Esophagus muscularis mucosa (tissue), 4 donors: ENCODE results near the gene CPNE1. TPM values are rescaled to one million over a fixed set of nuclear protein-coding genes. Genes with fewer than 3 reads are reported as not detected.

Experiments used
- DNase-seq: peaks from one replicate; pipeline ENCODE4 v3.0.0-alpha.2; 2017; ENCODE audit errors: extremely low spot score
- H3K27ac ChIP-seq, 4 donors: fragments of 200-600 bp; sonication (generic); replicated peaks in 1 of 4; 1 replicate in 3 of 4; 2 replicates in 1 of 4; pipeline ENCODE4 v1.5.1; 2016 to 2019; ENCODE audit warnings: mild to moderate bottlenecking in 1 of 4
- H3K27me3 ChIP-seq, 4 donors: fragments of 200-600 bp; sonication (generic); one replicate each; pipeline versions ENCODE4 v1.5.1 to v1.6.0; 2016 to 2019
- H3K36me3 ChIP-seq, 4 donors: fragments of 200-600 bp; sonication (generic); one replicate each; pipeline ENCODE4 v1.5.1; 2016 to 2019
- H3K4me1 ChIP-seq, 4 donors: fragments of 200-600 bp; sonication (generic); one replicate each; pipeline ENCODE4 v1.5.1; 2016 to 2019
- H3K4me3 ChIP-seq, 4 donors: fragments of 200-600 bp; sonication (generic); 1 replicate in 2 of 4; 2 replicates in 2 of 4; pipeline ENCODE4 v1.5.1; 2016 to 2019; ENCODE audit warnings: mild to moderate bottlenecking in 4 of 4, moderate library complexity in 1 of 4
- H3K9me3 ChIP-seq, 4 donors: fragments of 200-600 bp; sonication (generic); 1 replicate in 3 of 4; 2 replicates in 1 of 4; pipeline ENCODE4 v1.5.1; 2016 to 2019
- CTCF ChIP-seq, 3 experiments: fragments of 200-600 bp in 2 of 3; fragments of 450-650 bp in 1 of 3; sonication (generic) in 2 of 3; IDR thresholded peaks; one replicate each; pipeline ENCODE4 v1.5.1; 2017 to 2019; ENCODE audit warnings: antibody characterized with exemption in 3 of 3, mild to moderate bottlenecking in 2 of 3, moderate library complexity in 1 of 3
- EP300 ChIP-seq: sonication (generic); formaldehyde crosslinking; IDR thresholded peaks from one replicate; pipeline ENCODE4 v1.6.1; 2017; ENCODE audit warnings: antibody characterized with exemption
- POLR2A ChIP-seq: fragments of 450-650 bp; IDR thresholded peaks from one replicate; pipeline ENCODE4 v1.6.1; 2017; ENCODE audit warnings: antibody characterized with exemption, moderate library complexity, mild to moderate bottlenecking, low read depth
- POLR2AphosphoS5 ChIP-seq, 2 donors: sonication (generic); formaldehyde crosslinking; IDR thresholded peaks; one replicate each; pipeline ENCODE4 v1.6.1; 2017; ENCODE audit warnings: antibody characterized with exemption in 2 of 2
- WGBS: methylation state at CpG from one replicate; pipeline ENCODE4 v1.1.5; 2018; 5-methylcytosine and 5-hydroxymethylcytosine counted together
- intact Hi-C: fragments of 100-400 bp; cut with DNase I; formaldehyde crosslinking; loops from one replicate; pipeline ENCODE4 v1.15.1; 2023
- total RNA-seq, 4 donors: library from RNA; depleted of rRNA; stranded (reverse); fragments of >200 nt; gene quantifications; one replicate each; pipeline versions ENCODE4 v1.1.0 to v1.2.1, GENCODE V29; 2016

The CPNE1 gene
- total RNA-seq, 4 donors from 2014 or later, result 23.0 to 148 (median 99.9) TPM

GRCh38 chr20:35640724-35641123 is 24.0 kb downstream of the CPNE1 start:
- Histone ChIP-seq H3K27me3 (no peaks in the 10 kb centered on the region), H3K4me1 (peaks cover 7 to 27% (median 16%) of the 10 kb centered on the region in 4 donors), H3K9me3 (no peaks in the 10 kb centered on the region), H3K4me3 (no peak overlapping the region), H3K36me3 (no peaks in the 10 kb centered on the region), H3K27ac (no peak overlapping the region)
- TF ChIP-seq CTCF (IDR thresholded peaks at IDR 0.05) (no peak), POLR2AphosphoS5 (IDR thresholded peaks at IDR 0.05) (no peak), POLR2A (no peak), EP300 (no peak)
- WGBS, result 80% methylated on average over 3 of the region's 3 CpGs
- no peak for DNase-seq
- intact Hi-C loops, result no loop called here

- TF ChIP-seq POLR2AphosphoS5 (IDR thresholded peaks at IDR 0.05) (no peak), CTCF (IDR thresholded peaks at IDR 0.05) (no peak), EP300 (no peak), POLR2A (no peak)
- no peak for DNase-seq
- Histone ChIP-seq H3K27me3 (no peaks in the 10 kb centered on the region), H3K27ac (no peak overlapping the region), H3K9me3 (no peaks in the 10 kb centered on the region), H3K4me3 (no peak overlapping the region), H3K36me3 (no peaks in the 10 kb centered on the region), H3K4me1 (peaks cover 12 to 22% (median 17%) of the 10 kb centered on the region in 4 donors)
- 49% methylated on average over 2 of the region's 2 CpGs for WGBS
- intact Hi-C loops, result no loop called here
Observed at GRCh38 chr20:35638751-35639150, 25.9 kb downstream of the CPNE1 start.

GRCh38 chr20:35637276-35637675 is 27.4 kb downstream of the CPNE1 start:
- 90% methylated on average over 6 of the region's 6 CpGs for WGBS
- TF ChIP-seq POLR2AphosphoS5 (IDR thresholded peaks at IDR 0.05), result no peak
- TF ChIP-seq CTCF (IDR thresholded peaks at IDR 0.05), result no peak
- TF ChIP-seq EP300, result no peak
- no peak for TF ChIP-seq POLR2A

GRCh38 chr20:35636095-35636494 is 28.6 kb downstream of the CPNE1 start:
- DNase-seq, result no peak
- Histone ChIP-seq H3K27me3 (no peaks in the 10 kb centered on the region), H3K9me3 (no peaks in the 10 kb centered on the region), H3K27ac (no peak overlapping the region), H3K4me3 (no peak overlapping the region), H3K4me1 (peaks cover 12 to 17% (median 17%) of the 10 kb centered on the region in 4 donors), H3K36me3 (peaks cover 6 to 16% (median 14%) of the 10 kb centered on the region in 4 donors)
- intact Hi-C loops, result no loop called here
- no peak for TF ChIP-seq CTCF (IDR thresholded peaks at IDR 0.05)
- TF ChIP-seq POLR2AphosphoS5 (IDR thresholded peaks at IDR 0.05), result no peak
- no peak for TF ChIP-seq POLR2A
- no peak for TF ChIP-seq EP300
- WGBS, result 93% methylated on average over 2 of the region's 2 CpGs

More at GRCh38 chr20:35637276-35637675, 27.4 kb downstream of the CPNE1 start:
- intact Hi-C loops, result no loop called here
- Histone ChIP-seq H3K9me3 (no peaks in the 10 kb centered on the region), H3K4me1 (peaks cover 12 to 17% (median 17%) of the 10 kb centered on the region in 4 donors), H3K36me3 (peaks cover 0 to 4% (median 2%) of the 10 kb centered on the region in 4 donors), H3K4me3 (no peak overlapping the region), H3K27me3 (no peaks in the 10 kb centered on the region), H3K27ac (no peak overlapping the region)
- no peak for DNase-seq

- Histone ChIP-seq H3K27me3 (no peaks in the 10 kb centered on the region), H3K4me1 (peaks cover 12 to 17% (median 17%) of the 10 kb centered on the region in 4 donors), H3K9me3 (no peaks in the 10 kb centered on the region), H3K27ac (no peak overlapping the region), H3K36me3 (peaks cover 10 to 20% (median 19%) of the 10 kb centered on the region in 4 donors), H3K4me3 (no peak overlapping the region)
- intact Hi-C loops, result no loop called here
- 78% methylated on average over 4 of the region's 4 CpGs for WGBS
- no peak for DNase-seq
- TF ChIP-seq POLR2A, result no peak
- TF ChIP-seq EP300, result no peak
- TF ChIP-seq CTCF (IDR thresholded peaks at IDR 0.05), result no peak
- no peak for TF ChIP-seq POLR2AphosphoS5 (IDR thresholded peaks at IDR 0.05)
Observed at GRCh38 chr20:35635652-35636051, 29.0 kb downstream of the CPNE1 start.
